ENCODE data around the gene MRFAP1L1.
A peak's percentile ranks its signal among the peaks of the same experiment; 100 is the strongest.
"Not testable (repeated sequence)": the region's sequence is repeated elsewhere in the genome, so short reads cannot be mapped to it uniquely, and the experiment has no call there.

MRFAP1L1 gene

GRCh38 chr4:6688879-6689505 is 20.7 kb downstream of the MRFAP1L1 start:
- DNase-seq (ENCODE audit: low read depth) = peak; percentile 59

GRCh38 chr4:6687947-6688878 is 21.5 kb downstream of the MRFAP1L1 start:
- no peak for DNase-seq (ENCODE audit: low read depth)

- no peak for DNase-seq (ENCODE audit: low read depth)
Observed at GRCh38 chr4:6686104-6686787, 23.4 kb downstream of the MRFAP1L1 start.

- DNase-seq (ENCODE audit: low read depth) = no peak
Observed at GRCh38 chr4:6684656-6685055, 25.0 kb downstream of the MRFAP1L1 start.

GRCh38 chr4:6682862-6683590 is 26.6 kb downstream of the MRFAP1L1 start:
- DNase-seq (ENCODE audit: low read depth) = no peak

- DNase-seq (ENCODE audit: low read depth) = no peak
Observed at GRCh38 chr4:6681191-6681590, 28.5 kb downstream of the MRFAP1L1 start.

GRCh38 chr4:6680372-6681034 is 29.2 kb downstream of the MRFAP1L1 start:
- no peak for DNase-seq (ENCODE audit: low read depth)

GRCh38 chr4:6676722-6677558 is 32.7 kb downstream of the MRFAP1L1 start:
- no peak for DNase-seq (ENCODE audit: low read depth)

- peak; percentile 48 for DNase-seq (ENCODE audit: low read depth)
Observed at GRCh38 chr4:6674500-6675149, 35.0 kb downstream of the MRFAP1L1 start.

- DNase-seq (ENCODE audit: low read depth) = peak; percentile 88
Observed at GRCh38 chr4:6673660-6674499, 35.8 kb downstream of the MRFAP1L1 start.

- not testable (repeated sequence) for DNase-seq (ENCODE audit: low read depth)
Observed at GRCh38 chr4:6673191-6673659, 36.4 kb downstream of the MRFAP1L1 start.

GRCh38 chr4:6672541-6673190 is 37.0 kb downstream of the MRFAP1L1 start:
- not testable (repeated sequence) for DNase-seq (ENCODE audit: low read depth)

GRCh38 chr4:6672131-6672530 is 37.5 kb downstream of the MRFAP1L1 start:
- no peak for DNase-seq (ENCODE audit: low read depth)

GRCh38 chr4:6671648-6672047 is 38.0 kb downstream of the MRFAP1L1 start:
- no peak for DNase-seq (ENCODE audit: low read depth)

GRCh38 chr4:6668391-6668790 is 41.3 kb downstream of the MRFAP1L1 start:
- DNase-seq (ENCODE audit: low read depth) = no peak

- DNase-seq (ENCODE audit: low read depth) = no peak
Observed at GRCh38 chr4:6665320-6665654, 44.4 kb downstream of the MRFAP1L1 start.

- DNase-seq (ENCODE audit: low read depth) = no peak
Observed at GRCh38 chr4:6663596-6664393, 45.9 kb downstream of the MRFAP1L1 start.

GRCh38 chr4:6662591-6662990 is 47.1 kb downstream of the MRFAP1L1 start:
- no peak for DNase-seq (ENCODE audit: low read depth)

Data from activated gamma-delta T cell treated with anti-CD3 and anti-CD28 coated beads, Interleukin-2, amount 50 U/mL, for 16 hours (primary cell).